AML-193 (cell line): Measurements from ENCODE around the gene MAPK8IP1.

ENCODE experiments used
- DNase-seq, 2 experiments: peaks; one replicate each; lab custom pipeline; 2025; lab: John Stamatoyannopoulos, UW

MAPK8IP1 gene

DNA sequence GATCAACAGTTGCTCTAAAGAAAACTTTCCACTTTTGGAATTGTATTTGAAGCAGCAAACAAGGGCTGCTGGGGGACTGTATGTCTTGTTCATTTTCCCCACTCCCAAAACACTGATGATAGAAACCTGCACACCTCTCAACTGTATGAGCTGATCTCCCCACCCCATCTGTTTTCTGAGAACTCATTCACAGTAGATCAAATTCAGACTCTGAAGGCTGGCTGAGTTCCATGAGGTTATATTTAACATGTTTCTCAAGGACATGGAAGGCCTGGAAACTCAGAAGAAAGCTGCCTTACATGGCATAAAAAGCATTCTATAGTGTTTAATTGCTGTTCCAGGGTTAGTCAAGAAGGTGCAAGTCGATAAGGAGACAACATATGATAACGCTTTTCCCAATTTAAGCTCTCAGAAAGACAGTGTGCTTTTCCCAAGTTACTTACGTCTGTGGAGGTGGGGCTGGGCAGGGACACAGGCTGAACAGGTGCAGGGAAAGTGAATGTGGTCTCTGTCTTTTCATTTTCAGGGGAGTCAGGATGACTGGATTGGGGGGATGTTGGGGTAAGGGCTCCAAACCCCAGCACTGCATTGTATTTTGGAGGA lies 60.0 kb downstream of the MAPK8IP1 start:
- DNase-seq = no peak

DNA sequence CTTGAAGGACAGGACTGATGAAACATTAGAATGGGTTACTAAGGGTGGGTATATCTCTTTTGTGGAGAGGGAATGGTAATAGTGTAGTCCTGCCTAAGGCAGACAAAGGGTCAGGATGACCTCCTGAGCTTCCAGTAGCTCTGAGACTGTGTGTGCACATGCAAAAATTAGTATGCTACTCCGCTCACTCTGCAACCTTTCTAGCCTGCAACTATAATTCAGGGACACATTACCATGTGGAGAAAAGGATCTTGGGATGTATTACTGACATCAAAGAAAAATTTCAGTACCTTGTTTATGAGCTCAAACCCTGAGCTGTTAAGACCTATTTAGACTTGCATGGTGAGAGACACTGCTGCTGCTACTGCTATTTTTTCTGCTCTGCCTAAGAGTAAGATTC lies 62.4 kb downstream of the MAPK8IP1 start:
- no peak for DNase-seq

DNA sequence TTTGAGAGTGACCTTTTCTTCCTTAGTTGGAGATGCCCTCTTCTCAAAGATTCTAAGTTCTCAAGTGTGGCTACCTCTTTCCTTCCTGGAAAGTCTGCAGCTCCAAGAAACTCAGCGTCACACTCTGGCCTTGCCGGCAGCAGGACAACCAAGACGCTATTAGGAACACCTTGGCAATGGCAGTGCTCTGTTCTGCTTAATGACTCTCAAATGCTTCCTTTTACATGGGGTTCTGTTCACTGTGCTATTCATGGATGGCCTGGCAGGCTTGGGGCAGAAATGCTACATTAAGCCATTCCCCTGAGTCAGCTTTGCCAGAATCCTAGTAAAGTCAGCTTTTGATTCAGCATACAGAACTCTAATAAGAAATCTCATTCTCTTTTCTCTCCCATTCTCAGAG lies 62.9 kb downstream of the MAPK8IP1 start:
- no peak for DNase-seq

DNA sequence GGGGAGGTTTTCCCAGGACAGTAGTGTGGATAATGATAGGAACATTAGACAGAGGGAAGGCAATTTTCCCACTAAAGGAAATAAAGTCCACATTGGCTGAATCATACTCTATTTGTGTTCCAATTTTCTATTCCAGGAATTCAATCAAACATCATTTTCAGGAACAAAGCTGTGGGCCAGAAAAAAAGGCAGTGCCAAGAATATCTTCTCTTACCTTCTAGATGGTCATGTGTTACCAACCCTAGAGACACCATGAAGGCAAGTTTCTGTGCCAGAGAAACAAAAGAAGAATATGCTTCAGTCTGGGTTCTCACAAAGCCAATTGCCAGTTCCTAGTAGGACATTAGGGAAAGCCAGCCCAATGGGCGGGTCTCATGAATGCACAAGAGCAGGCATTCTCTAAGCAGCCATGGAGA lies 64.5 kb downstream of the MAPK8IP1 start:
- no peak for DNase-seq
